Osteoblast (primary cell): ENCODE data around the gene TRAF1. TPM values are rescaled to one million over a fixed set of nuclear protein-coding genes. Genes with fewer than 3 reads are reported as not detected.

Experiments
- DNase-seq: peaks from one replicate; pipeline ENCODE4 v3.0.0; 2011; ENCODE audit warnings: low spot score, mixed read lengths; ENCODE audit not compliant: insufficient read length; ENCODE audit errors: missing footprints
- H2AFZ ChIP-seq: 2 replicates; pipeline ENCODE4 v1.6.0; 2011; ENCODE audit warnings: mild to moderate bottlenecking, low read length
- H3K27ac ChIP-seq: 2 replicates; pipeline ENCODE4 v1.5.1; 2011; ENCODE audit warnings: mild to moderate bottlenecking, low read depth, low read length, moderate library complexity
- H3K27me3 ChIP-seq: 2 replicates; pipeline ENCODE4 v1.6.0; 2012; ENCODE audit warnings: mild to moderate bottlenecking, control low read depth, inconsistent platforms, low read length, moderate library complexity; ENCODE audit not compliant: insufficient read depth
- H3K36me3 ChIP-seq: 2 replicates; pipeline ENCODE4 v1.5.1; 2011; ENCODE audit warnings: mild to moderate bottlenecking, low read length, control low read depth, moderate library complexity; ENCODE audit not compliant: insufficient read depth
- H3K4me1 ChIP-seq: 2 replicates; pipeline ENCODE4 v1.5.1; 2011; ENCODE audit warnings: mild to moderate bottlenecking, low read length, control low read depth, moderate library complexity; ENCODE audit not compliant: insufficient read depth
- H3K4me2 ChIP-seq: 2 replicates; pipeline ENCODE4 v1.6.0; 2011; ENCODE audit warnings: mild to moderate bottlenecking, low read length; ENCODE audit not compliant: insufficient read depth
- H3K4me3 ChIP-seq: fragments of 200-600 bp; sonication (generic); 3 replicates; pipeline ENCODE4 v1.5.1; 2012; ENCODE audit warnings: mild to moderate bottlenecking, low read length, inconsistent platforms; ENCODE audit not compliant: insufficient read depth
- H3K79me2 ChIP-seq: 2 replicates; pipeline ENCODE4 v1.6.0; 2012; ENCODE audit warnings: mild to moderate bottlenecking, low read length, control low read depth, inconsistent platforms; ENCODE audit not compliant: insufficient read depth
- H3K9me3 ChIP-seq: 2 replicates; pipeline ENCODE4 v1.5.1; 2011; ENCODE audit warnings: low read depth, low read length, control low read depth
- H4K20me1 ChIP-seq: 2 replicates; pipeline ENCODE4 v1.6.0; 2012; ENCODE audit warnings: mild to moderate bottlenecking, low read length, control low read depth; ENCODE audit not compliant: insufficient read depth
- total RNA-seq: library from RNA; depleted of rRNA; stranded (reverse); fragments of >200 nt; gene quantifications from 2 replicates; pipeline ENCODE4 v1.2.3, GENCODE V29; 2012
- TF ChIP-seq, protein P1 (sequence below): IDR thresholded peaks from 2 replicates; pipeline ENCODE4 v1.5.1; 2011; ENCODE audit warnings: mild to moderate bottlenecking, low read depth, low read length, moderate library complexity; ENCODE audit errors: extremely low read depth

TRAF1 gene
- total RNA-seq, 1 donor, result 1.8 TPM

DNA sequence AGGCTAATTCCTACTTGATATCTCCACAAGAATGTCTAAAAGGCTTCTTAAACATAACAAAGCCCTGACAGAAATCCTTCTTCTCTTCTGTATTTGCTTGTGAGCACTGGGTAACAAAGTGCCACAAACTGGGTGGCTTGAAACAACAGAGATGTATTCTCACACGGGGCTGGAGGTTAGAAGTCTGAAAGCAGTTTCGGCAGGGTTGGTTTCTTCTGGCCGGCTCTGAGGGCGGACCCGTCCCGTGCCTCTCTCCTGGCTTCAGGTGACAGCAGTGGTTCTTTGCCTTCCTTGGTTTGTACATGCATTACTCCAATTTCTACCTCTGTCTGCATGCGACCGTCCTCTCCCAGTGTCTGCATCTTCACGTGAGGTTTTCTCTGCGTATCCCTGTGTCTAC lies 14.0 kb upstream of the TRAF1 start:
- no peak for DNase-seq
- Histone ChIP-seq H3K27ac (no peak overlapping the region), H2AFZ (no peak overlapping the region), H3K9me3 (no peaks in the 10 kb centered on the region), H3K27me3 (no peaks in the 10 kb centered on the region), H3K4me2 (no peak overlapping the region), H3K79me2 (no peaks in the 10 kb centered on the region), H3K36me3 (no peaks in the 10 kb centered on the region), H3K4me3 (no peak overlapping the region), H3K4me1 (peaks cover 48% of the 10 kb centered on the region), H4K20me1 (no peaks in the 10 kb centered on the region)
- TF ChIP-seq, protein P1, sequence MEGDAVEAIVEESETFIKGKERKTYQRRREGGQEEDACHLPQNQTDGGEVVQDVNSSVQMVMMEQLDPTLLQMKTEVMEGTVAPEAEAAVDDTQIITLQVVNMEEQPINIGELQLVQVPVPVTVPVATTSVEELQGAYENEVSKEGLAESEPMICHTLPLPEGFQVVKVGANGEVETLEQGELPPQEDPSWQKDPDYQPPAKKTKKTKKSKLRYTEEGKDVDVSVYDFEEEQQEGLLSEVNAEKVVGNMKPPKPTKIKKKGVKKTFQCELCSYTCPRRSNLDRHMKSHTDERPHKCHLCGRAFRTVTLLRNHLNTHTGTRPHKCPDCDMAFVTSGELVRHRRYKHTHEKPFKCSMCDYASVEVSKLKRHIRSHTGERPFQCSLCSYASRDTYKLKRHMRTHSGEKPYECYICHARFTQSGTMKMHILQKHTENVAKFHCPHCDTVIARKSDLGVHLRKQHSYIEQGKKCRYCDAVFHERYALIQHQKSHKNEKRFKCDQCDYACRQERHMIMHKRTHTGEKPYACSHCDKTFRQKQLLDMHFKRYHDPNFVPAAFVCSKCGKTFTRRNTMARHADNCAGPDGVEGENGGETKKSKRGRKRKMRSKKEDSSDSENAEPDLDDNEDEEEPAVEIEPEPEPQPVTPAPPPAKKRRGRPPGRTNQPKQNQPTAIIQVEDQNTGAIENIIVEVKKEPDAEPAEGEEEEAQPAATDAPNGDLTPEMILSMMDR, result no peak

DNA sequence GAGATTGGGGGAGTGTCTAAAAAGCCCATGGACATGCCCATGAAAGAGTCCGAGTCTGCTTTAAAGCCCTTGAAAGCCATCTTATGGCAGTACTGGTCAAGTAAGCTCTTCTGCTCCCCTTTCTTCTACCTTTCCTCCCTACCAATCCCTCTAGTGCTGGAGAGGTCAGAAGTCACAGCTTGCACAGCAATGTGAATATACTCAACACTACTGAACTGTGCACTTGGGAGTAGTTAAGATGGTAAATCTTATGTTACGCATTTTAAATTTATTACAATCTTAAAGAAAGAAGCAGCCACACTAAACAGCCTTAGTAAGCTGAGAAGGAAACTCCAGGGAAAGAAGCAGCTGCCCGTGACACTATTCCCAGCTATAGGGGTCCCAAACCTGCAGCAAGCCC lies 12.3 kb upstream of the TRAF1 start:
- TF ChIP-seq, protein P1, result no peak

DNA sequence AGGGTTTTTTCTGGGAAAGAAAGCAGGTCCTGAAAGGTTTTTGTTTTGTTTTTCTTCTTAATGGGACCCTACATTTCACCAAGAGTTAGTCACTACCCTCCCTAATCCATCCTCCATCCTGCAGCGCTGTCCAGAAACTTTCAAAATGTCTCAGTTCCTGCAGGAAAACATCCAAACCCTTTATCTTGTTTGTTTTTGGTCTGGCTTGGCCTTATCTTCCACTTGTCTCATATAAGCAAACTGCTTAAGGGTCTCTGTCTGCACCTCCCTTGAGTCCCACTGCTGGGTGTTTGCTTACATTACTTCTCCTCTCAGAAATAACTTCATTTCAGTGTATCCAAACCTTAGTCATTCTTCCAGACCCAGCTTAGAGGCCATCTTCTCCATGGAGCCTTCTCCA lies 11.0 kb upstream of the TRAF1 start:
- Histone ChIP-seq H3K27me3 (no peaks in the 10 kb centered on the region), H3K4me1 (peaks cover 60% of the 10 kb centered on the region), H2AFZ (no peak overlapping the region), H3K79me2 (no peaks in the 10 kb centered on the region), H3K4me3 (no peak overlapping the region), H4K20me1 (no peaks in the 10 kb centered on the region), H3K27ac (peak overlapping the region; percentile 86), H3K9me3 (no peaks in the 10 kb centered on the region), H3K36me3 (no peaks in the 10 kb centered on the region), H3K4me2 (peak overlapping the region; percentile 43)
- TF ChIP-seq, protein P1, result no peak
- DNase-seq, result no peak

More for the DNA sequence above, 12.3 kb upstream of the TRAF1 start:
- H3K27me3 ChIP-seq, result no peaks in the 10 kb centered on the region
- no peak overlapping the region for H3K4me3 ChIP-seq
- no peaks in the 10 kb centered on the region for H4K20me1 ChIP-seq
- H3K4me2 ChIP-seq, result no peak overlapping the region
- peaks cover 60% of the 10 kb centered on the region for H3K4me1 ChIP-seq
- no peaks in the 10 kb centered on the region for H3K36me3 ChIP-seq
- no peaks in the 10 kb centered on the region for H3K79me2 ChIP-seq
- H2AFZ ChIP-seq, result no peak overlapping the region
- DNase-seq, result no peak
- no peak overlapping the region for H3K27ac ChIP-seq
- H3K9me3 ChIP-seq, result no peaks in the 10 kb centered on the region

DNA sequence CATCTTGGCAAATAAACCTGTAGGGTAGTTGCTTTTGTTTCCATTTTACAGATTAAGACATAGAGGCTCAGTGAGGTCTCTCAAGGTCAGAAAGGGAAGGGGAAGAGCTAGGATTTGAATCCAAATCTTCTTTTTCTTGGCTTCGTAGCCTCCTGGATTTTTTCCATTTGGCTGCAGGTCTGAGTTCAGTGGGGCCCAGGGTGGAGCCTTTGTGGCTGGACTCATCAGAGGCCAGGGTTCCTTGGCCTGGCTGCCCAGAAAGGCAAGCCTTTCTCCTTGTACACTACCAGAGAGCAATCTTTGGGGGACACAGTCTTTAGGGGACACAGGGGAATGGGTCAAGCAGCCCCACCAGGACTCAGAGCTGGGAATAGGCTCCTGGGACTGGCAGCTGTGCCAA lies 10.5 kb upstream of the TRAF1 start:
- H3K4me3 ChIP-seq, result no peak overlapping the region
- H3K4me2 ChIP-seq, result peak overlapping the region; percentile 43
- peaks cover 59% of the 10 kb centered on the region for H3K4me1 ChIP-seq
- DNase-seq, result no peak
- no peaks in the 10 kb centered on the region for H3K27me3 ChIP-seq
- H4K20me1 ChIP-seq, result no peaks in the 10 kb centered on the region
- no peaks in the 10 kb centered on the region for H3K79me2 ChIP-seq
- no peaks in the 10 kb centered on the region for H3K9me3 ChIP-seq
- TF ChIP-seq, protein P1, result no peak
- H3K27ac ChIP-seq, result peak overlapping the region; percentile 86
- H2AFZ ChIP-seq, result no peak overlapping the region
- H3K36me3 ChIP-seq, result no peaks in the 10 kb centered on the region
